Activated CD4-positive, alpha-beta memory T cell treated with anti-CD3 and anti-CD28 coated beads, Interleukin-2, amount 10 ng/mL, durations not matched to agents 7 days and 5 days (primary cell): Measurements from ENCODE around the gene SH3BP1. TPM values are rescaled to one million over a fixed set of nuclear protein-coding genes. Genes with fewer than 3 reads are reported as not detected.
A peak's percentile ranks its signal among the peaks of the same experiment; 100 is the strongest.
"Not testable (repeated sequence)": the region's sequence is repeated elsewhere in the genome, so short reads cannot be mapped to it uniquely, and the experiment has no call there.

Source experiments
- CTCF ChIA-PET: fragments of 350-600 bp; sonication (Branson Sonifier 250); formaldehyde crosslinking; loops from one replicate; lab custom pipeline; 2021; ENCODE audit warnings: antibody characterized with exemption, inconsistent platforms; lab: Charles Lee
- POLR2A ChIA-PET: fragments of 350-600 bp; sonication (Branson Sonifier 250); formaldehyde crosslinking; loops from one replicate; lab custom pipeline; 2021; ENCODE audit warnings: antibody characterized with exemption; lab: Charles Lee
- DNase-seq: peaks from one replicate; pipeline ENCODE4 v3.0.0-alpha.2; 2020
- H3K27ac Mint-ChIP-seq: one replicate; pipeline ENCODE4 v1.8.0; 2021; ENCODE audit warnings: mild to moderate bottlenecking, mixed read lengths
- H3K27me3 Mint-ChIP-seq: one replicate; pipeline ENCODE4 v1.8.0; 2021; ENCODE audit warnings: mixed read lengths
- H3K36me3 Mint-ChIP-seq: one replicate; pipeline ENCODE4 v1.8.0; 2021; ENCODE audit warnings: low read depth, mixed read lengths
- H3K4me1 Mint-ChIP-seq: one replicate; pipeline ENCODE4 v1.8.0; 2021; ENCODE audit warnings: mixed read lengths
- H3K4me3 Mint-ChIP-seq: one replicate; pipeline ENCODE4 v1.8.0; 2021; ENCODE audit warnings: mild to moderate bottlenecking, mixed read lengths
- H3K9me3 Mint-ChIP-seq: one replicate; pipeline ENCODE4 v1.8.0; 2021; ENCODE audit warnings: mixed read lengths
- total RNA-seq, 2 experiments: library from RNA; stranded (reverse); gene quantifications; one replicate each; pipeline ENCODE4 v1.2.3, GENCODE V29; 2021

Gene SH3BP1, protein sequence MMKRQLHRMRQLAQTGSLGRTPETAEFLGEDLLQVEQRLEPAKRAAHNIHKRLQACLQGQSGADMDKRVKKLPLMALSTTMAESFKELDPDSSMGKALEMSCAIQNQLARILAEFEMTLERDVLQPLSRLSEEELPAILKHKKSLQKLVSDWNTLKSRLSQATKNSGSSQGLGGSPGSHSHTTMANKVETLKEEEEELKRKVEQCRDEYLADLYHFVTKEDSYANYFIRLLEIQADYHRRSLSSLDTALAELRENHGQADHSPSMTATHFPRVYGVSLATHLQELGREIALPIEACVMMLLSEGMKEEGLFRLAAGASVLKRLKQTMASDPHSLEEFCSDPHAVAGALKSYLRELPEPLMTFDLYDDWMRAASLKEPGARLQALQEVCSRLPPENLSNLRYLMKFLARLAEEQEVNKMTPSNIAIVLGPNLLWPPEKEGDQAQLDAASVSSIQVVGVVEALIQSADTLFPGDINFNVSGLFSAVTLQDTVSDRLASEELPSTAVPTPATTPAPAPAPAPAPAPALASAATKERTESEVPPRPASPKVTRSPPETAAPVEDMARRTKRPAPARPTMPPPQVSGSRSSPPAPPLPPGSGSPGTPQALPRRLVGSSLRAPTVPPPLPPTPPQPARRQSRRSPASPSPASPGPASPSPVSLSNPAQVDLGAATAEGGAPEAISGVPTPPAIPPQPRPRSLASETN
- total RNA-seq, result 100 to 1,000 TPM; 161 to 162 TPM

DNA sequence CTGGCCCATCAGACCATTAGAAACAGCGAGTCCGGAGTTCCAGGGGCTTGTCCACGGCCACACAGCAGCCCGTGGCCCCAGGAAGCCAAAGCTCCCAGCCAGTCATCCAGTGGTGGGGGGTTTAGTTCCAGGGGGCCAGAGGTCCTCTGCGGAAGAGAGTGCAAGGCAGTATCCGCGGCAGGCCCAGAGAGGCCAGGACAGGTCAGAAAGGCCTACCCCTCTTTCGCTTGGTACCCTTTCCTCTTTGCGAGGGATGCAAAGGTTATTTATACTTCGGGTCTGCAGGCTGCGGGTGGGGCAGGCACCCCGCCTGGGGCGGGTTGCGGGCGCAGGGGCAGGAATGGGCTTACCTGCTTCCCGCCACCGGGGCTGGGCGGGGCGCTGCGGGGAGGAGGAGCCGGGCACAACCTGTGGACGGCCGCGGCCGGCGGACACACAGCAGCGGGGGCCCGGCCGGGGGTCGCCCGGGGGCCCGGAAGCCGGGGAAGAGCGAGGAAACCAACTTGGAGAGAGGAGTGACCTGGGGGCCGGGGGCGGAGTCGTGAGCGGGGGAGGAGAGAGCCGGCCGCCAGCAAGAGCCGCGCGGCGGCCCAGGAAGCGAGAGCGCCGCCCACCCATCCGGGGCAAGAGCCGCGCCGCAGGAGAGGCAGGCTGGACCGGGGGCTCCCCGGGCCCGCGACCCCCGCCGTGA lies at the start of gene SH3BP1:
SH3BP1 (plus strand) TSS at position 600 of the 691 bp plus-strand sequence. CDS start 119 bp downstream, outside the sequence.
- DNase-seq, result peak; percentile 71
- Mint-ChIP-seq H3K36me3 (peaks cover 41% of the 10 kb centered on the region), H3K4me1 (peaks cover 78% of the 10 kb centered on the region), H3K27ac (peak within 1 kb of the TSS; percentile 97), H3K4me3 (peak within 1 kb of the TSS; percentile 92), H3K27me3 (no peaks in the 10 kb centered on the region), H3K9me3 (no peaks in the 10 kb centered on the region)
- ChIA-PET POLR2A (interaction anchor here (0.9 to 13.1 kb wide), 13 partner anchors 9 to 397 kb away, joined by 3 to 126 read pairs (median 5); partner anchors contain the start of genes ANKRD54, GGA1, LGALS1 and NOL12), CTCF (interaction anchor here (1.1 to 16.0 kb wide), 4 partner anchors 8 to 41 kb away, joined by 4 to 301 read pairs (median 56); partner anchors contain the start of genes LGALS1, NOL12 and PDXP)

DNA sequence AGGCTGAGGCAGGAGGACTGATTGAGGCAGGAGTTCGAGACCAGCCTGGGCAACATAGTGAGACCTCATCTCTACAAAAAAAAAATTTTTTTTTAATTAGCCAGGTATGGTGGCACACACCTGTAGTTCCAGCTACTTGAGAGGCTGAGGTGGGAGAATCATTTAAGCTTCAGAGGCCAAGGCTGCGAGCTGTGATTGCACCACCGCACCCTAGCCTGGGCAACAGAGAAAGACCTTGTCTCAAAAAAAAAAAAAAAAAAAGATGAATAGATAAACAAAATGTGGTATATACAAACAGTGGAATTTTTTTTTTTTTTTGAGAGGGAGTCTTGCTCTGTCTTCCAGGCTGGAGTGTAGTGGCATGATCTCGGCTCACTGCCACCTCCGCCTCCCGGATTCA lies 48.4 kb upstream of the SH3BP1 start:
- DNase-seq, H3K4me3 Mint-ChIP-seq, H3K27ac Mint-ChIP-seq, POLR2A ChIA-PET, H3K9me3 Mint-ChIP-seq, H3K36me3 Mint-ChIP-seq: not testable (repeated sequence)
- CTCF ChIA-PET, result interaction anchor here (0.5 to 3.9 kb wide), 5 partner anchors 15 to 97 kb away, joined by 6 to 112 read pairs (median 20); partner anchors contain the start of gene GGA1
- Mint-ChIP-seq H3K4me1 (peaks cover 13% of the 10 kb centered on the region), H3K27me3 (peaks cover 18% of the 10 kb centered on the region)

DNA sequence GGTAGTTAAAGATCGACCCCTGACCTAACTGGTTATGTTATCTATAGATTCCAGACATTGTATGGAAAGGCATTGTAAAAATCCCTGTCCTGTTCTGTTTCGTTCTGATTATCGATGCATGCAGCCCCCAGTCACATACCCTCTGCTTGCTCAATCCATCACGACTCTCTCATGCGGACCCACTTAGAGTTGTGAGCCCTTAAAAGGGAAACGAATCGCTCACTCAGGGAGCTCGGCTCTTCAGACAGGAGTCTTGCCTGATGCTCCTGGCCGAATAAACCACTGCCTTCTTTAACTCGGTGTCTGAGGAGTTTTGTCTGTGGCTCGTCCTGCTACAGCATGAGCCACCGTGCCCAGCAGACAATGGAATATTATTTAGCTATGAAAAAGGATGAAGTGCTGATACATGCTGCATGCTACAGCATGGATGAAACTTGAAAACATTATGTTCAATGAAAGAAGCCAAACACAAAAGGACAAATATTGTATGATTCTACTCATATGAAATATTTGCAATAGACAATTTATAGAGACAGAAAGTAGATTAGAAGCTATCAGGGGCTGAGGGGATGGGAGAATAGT lies 47.6 kb upstream of the SH3BP1 start:
- H3K27me3 Mint-ChIP-seq, result peaks cover 15% of the 10 kb centered on the region
- H3K4me1 Mint-ChIP-seq, result peaks cover 13% of the 10 kb centered on the region
- CTCF ChIA-PET, result interaction anchor here (0.6 to 3.9 kb wide), 37 partner anchors 7 to 705 kb away, joined by 3 to 112 read pairs (median 4); partner anchors contain the start of genes CYTH4, GGA1, LGALS2 and MFNG
- POLR2A ChIA-PET, result interaction anchor here (0.9 to 1.7 kb wide), 12 partner anchors 9 to 282 kb away, joined by 3 to 28 read pairs (median 4); partner anchors contain the start of genes GGA1 and MFNG
- peak overlapping the region; percentile 70 for H3K4me3 Mint-ChIP-seq
- no peaks in the 10 kb centered on the region for H3K9me3 Mint-ChIP-seq
- H3K27ac Mint-ChIP-seq, result peak overlapping the region; percentile 12
- no peak for DNase-seq
- H3K36me3 Mint-ChIP-seq, result no peaks in the 10 kb centered on the region

DNA sequence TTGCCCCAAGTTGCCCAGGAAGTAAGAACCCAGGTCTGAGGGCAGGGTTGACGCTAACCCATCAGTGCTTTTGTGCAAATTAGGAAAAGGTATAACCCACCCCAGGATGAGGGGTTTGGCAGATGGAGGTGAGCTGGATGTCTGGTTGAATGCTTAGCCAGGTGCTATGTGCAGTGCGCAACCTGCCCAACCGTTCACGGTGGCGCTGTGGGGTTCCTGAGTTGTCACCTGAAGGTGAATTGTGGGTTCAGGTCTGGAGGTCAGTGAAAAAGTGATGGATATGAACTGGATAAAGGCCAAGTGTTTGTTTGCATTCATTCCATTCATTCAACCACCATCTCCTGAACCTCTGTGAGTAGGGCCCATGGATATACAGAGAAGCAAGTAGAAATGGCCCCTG lies 45.2 kb upstream of the SH3BP1 start:
- Mint-ChIP-seq H3K4me1 (peaks cover 13% of the 10 kb centered on the region), H3K27me3 (peaks cover 6% of the 10 kb centered on the region), H3K36me3 (no peaks in the 10 kb centered on the region), H3K27ac (no peak overlapping the region), H3K9me3 (no peaks in the 10 kb centered on the region), H3K4me3 (no peak overlapping the region)
- CTCF ChIA-PET, result interaction anchor here (1.3 to 1.7 kb wide), 2 partner anchors 13 to 55 kb away, joined by 5 to 6 read pairs; no protein-coding TSS in a partner anchor
- POLR2A ChIA-PET, result interaction anchor here (0.9 kb wide), 1 partner anchor 14 kb away, joined by 3 read pairs; no protein-coding TSS in a partner anchor
- no peak for DNase-seq

DNA sequence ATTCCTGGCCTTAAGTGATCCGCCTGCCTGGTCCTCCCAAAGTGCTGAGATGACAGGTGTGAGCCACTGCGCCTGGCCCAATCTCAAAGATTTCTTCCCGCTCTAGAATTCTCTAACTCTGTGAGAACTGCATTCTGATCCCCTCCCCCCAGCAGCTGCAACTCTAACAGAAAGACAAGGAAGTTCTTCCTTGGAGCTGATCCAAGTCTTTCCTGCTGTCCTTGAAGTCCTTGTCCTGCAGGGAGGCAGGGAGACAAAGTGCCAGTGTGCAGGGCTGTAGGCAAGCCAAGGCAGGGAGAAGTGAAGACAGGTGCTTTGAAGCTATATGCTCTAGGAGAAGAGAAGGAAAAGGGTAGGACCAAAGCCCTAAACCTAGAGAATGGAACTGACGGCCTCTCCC lies 40.3 kb upstream of the SH3BP1 start:
- no peak for DNase-seq
- Mint-ChIP-seq H3K9me3 (no peaks in the 10 kb centered on the region), H3K27me3 (peaks cover 18% of the 10 kb centered on the region), H3K4me1 (peaks cover 8% of the 10 kb centered on the region), H3K36me3 (no peaks in the 10 kb centered on the region), H3K27ac (no peak overlapping the region), H3K4me3 (no peak overlapping the region)
- ChIA-PET CTCF (interaction anchor here (0.6 to 1.5 kb wide), 3 partner anchors 9 to 339 kb away, joined by 3 to 5 read pairs (median 3); partner anchors contain the start of gene GGA1), POLR2A (no interaction called here)

DNA sequence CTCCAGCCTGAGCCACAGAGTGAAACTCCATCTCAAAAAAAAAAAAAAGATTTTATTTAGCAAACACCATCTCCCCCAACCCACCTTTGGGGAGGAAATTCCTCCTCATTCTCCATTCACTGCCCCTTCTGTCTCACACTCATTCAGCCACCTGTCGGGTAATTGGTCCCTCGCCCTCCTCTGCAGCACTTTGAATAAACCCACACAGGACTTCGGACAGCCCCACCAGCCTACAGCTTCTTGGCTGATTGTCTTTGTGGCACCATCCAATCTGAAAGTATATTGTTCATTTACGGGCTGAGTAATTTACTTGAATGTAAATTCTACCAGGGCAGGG lies 38.3 kb upstream of the SH3BP1 start:
- peaks cover 23% of the 10 kb centered on the region for H3K4me1 Mint-ChIP-seq
- CTCF ChIA-PET, result no interaction called here
- no peaks in the 10 kb centered on the region for H3K9me3 Mint-ChIP-seq
- H3K27ac Mint-ChIP-seq, result no peak overlapping the region
- POLR2A ChIA-PET, result no interaction called here
- H3K36me3 Mint-ChIP-seq, result no peaks in the 10 kb centered on the region
- peaks cover 14% of the 10 kb centered on the region for H3K27me3 Mint-ChIP-seq
- no peak for DNase-seq
- no peak overlapping the region for H3K4me3 Mint-ChIP-seq

DNA sequence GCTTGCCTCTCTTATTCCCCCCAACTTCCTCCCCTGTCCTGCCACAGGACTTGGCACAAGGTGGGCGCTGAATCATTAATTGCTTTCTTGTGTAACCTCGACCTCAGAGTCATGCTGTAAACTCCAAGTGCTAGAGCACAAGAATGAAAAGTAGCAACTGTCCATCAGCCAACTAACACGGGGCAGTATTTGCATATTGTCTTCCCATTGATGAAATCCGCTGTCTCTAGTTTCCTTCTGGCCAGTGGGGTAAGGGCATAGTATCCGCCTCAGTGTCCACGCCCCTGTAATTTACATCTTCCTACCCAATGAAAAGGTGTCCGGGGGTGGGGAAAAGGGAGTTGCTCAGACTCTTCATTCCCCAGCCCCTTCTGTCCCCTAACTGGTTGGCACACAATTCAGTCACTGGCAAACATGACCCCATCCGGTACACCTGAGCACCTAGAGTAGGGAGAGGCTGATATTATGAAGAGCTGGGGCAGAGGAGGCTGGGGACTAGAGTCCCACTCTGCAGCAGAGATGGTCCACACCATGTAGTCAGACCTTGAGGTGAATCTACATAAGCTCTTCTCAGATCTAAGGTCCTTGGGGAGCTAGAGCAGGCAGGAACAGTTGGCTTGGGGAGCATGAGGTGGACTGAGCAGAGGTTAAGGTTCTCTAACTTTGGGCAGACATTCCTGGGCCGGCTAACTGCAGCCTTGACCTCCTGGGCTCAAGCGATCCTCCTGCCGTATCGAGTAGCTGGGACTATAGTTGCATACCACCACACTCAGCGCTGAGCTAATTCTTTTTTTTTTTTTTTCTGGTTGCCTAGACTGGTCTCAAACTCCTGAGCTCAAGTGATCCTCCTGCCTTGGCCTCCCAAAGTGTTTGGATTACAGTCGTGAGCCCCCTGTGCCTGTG lies 37.7 kb upstream of the SH3BP1 start:
- H3K4me1 Mint-ChIP-seq, result peaks cover 24% of the 10 kb centered on the region
- no peak overlapping the region for H3K27ac Mint-ChIP-seq
- CTCF ChIA-PET, result interaction anchor here (1.0 to 9.2 kb wide), 4 partner anchors 11 to 59 kb away, joined by 3 to 112 read pairs (median 4); no protein-coding TSS in a partner anchor
- H3K9me3 Mint-ChIP-seq, result no peaks in the 10 kb centered on the region
- H3K4me3 Mint-ChIP-seq, result no peak overlapping the region
- no peak for DNase-seq
- peaks cover 14% of the 10 kb centered on the region for H3K27me3 Mint-ChIP-seq
- POLR2A ChIA-PET, result interaction anchor here (0.6 kb wide), 1 partner anchor 10 kb away, joined by 4 read pairs; no protein-coding TSS in a partner anchor
- H3K36me3 Mint-ChIP-seq, result no peaks in the 10 kb centered on the region

DNA sequence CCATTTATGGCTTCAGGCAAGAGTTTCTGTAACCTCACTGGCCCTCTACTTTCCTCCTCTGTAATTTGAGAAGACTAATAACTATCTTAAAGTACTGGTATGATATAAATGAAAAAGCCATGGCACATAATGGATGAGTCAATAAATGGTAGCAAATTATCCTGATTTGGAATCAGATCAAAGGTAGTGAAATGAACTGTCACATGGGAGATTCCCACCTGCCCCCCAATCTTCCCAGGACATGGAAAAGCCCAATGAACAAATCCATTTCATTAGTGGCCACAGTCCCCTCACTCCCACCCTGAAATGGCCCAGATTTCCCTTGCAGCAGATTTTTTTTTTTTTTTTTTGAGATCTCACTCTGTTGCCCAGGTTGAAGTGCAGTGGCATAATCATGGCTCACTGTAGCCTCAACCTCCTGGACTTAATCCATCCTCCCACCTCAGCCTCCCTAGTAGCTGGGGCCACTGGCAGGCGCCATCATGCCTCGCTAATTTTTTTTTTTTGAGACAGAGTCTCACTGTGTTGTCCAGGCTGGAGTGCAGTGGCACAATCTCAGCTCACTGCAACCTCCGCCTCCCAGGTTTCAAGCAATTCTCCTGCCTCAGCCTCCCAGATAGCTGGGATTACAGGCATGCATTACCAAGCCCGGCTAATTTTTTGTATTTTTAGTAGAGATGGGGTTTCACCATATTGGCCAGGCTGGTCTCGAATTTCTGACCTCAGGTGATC lies 36.8 kb upstream of the SH3BP1 start:
- H3K27ac Mint-ChIP-seq, H3K4me3 Mint-ChIP-seq, H3K36me3 Mint-ChIP-seq, DNase-seq, H3K9me3 Mint-ChIP-seq: not testable (repeated sequence)
- peaks cover 33% of the 10 kb centered on the region for H3K4me1 Mint-ChIP-seq
- ChIA-PET POLR2A (interaction anchor here (0.6 kb wide), 1 partner anchor 11 kb away, joined by 4 read pairs; no protein-coding TSS in a partner anchor), CTCF (interaction anchor here (0.6 to 9.2 kb wide), 5 partner anchors 12 to 352 kb away, joined by 3 to 112 read pairs (median 4); no protein-coding TSS in a partner anchor)
- H3K27me3 Mint-ChIP-seq, result peaks cover 14% of the 10 kb centered on the region

DNA sequence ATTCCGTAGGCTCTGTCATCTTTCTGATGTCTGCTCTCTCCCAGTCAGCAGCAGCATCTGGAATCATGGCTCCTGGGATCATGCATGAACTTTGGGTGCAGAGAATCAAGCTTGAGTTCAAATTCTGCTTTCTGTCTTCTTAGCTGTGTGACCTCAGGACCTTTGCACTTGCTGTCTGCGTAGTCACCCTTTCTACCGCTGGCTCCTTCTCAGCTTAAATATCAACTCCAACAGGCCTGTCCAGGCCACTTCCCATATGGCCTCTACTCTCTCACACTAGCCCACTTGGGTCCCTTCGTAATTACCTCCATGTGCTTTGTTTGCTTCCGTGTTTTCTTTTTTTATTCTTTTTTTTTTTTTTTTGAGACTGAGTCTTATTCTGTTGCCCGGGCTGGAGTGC lies 35.4 kb upstream of the SH3BP1 start:
- Mint-ChIP-seq H3K36me3 (no peaks in the 10 kb centered on the region), H3K27ac (no peak overlapping the region), H3K9me3 (no peaks in the 10 kb centered on the region), H3K4me1 (peaks cover 39% of the 10 kb centered on the region), H3K4me3 (no peak overlapping the region), H3K27me3 (peaks cover 14% of the 10 kb centered on the region)
- ChIA-PET CTCF (interaction anchor here (0.7 to 9.2 kb wide), 6 partner anchors 13 to 214 kb away, joined by 3 to 112 read pairs (median 3); no protein-coding TSS in a partner anchor), POLR2A (no interaction called here)
- DNase-seq, result no peak

DNA sequence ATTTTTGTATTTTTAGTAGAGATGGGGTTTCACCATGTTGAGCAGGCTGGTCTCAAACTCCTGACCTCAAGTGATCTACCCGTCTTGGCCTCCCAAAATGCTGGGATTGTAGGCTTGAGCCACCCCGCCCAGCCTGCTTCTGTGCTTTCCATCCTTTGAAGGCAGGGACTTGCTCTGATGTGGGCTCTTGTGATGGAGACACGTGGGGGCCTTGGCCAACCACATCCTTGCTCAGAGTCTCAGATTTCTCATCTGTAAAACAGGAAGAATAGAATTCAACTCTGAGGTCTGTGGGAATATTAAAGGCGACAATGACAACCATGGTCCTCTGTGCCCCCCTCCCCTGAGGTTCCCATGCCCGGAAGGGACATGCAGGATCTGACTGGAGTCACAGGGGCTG lies 34.6 kb upstream of the SH3BP1 start:
- no peaks in the 10 kb centered on the region for H3K9me3 Mint-ChIP-seq
- DNase-seq, result peak; percentile 68
- peaks cover 47% of the 10 kb centered on the region for H3K4me1 Mint-ChIP-seq
- H3K36me3 Mint-ChIP-seq, result peaks cover 4% of the 10 kb centered on the region
- peak overlapping the region; percentile 12 for H3K4me3 Mint-ChIP-seq
- ChIA-PET CTCF (interaction anchor here (0.6 to 9.2 kb wide), 5 partner anchors 14 to 200 kb away, joined by 3 to 112 read pairs (median 3); a partner anchor contains a TSS), POLR2A (interaction anchor here (1.3 kb wide), 1 partner anchor 38 kb away, joined by 4 read pairs; no protein-coding TSS in a partner anchor)
- H3K27ac Mint-ChIP-seq, result peak overlapping the region; percentile 56
- peaks cover 14% of the 10 kb centered on the region for H3K27me3 Mint-ChIP-seq
